Measurements from ENCODE around the gene TMEM30B.

TMEM30B gene

GRCh38 chr14:61257469-61258057 lies 23.6 kb downstream of the TMEM30B start (continued):
- TF ChIP-seq TCF7L2 (IDR thresholded peaks at IDR 0.05; ENCODE audit: borderline replicate concordance, low read depth, low read length) (no peak), ZFHX2 (tag by site-specific recombination; conservative IDR thresholded peaks at IDR 0.05) (peak; percentile 47), ZBTB17 (tag by site-specific recombination; IDR thresholded peaks at IDR 0.05) (peak; percentile 88), ZNF157 (tag by site-specific recombination; IDR thresholded peaks at IDR 0.05) (no peak), SP7 (tag by site-specific recombination; IDR thresholded peaks at IDR 0.05) (peak; percentile 66), ZNF629 (tag by site-specific recombination; IDR thresholded peaks at IDR 0.05) (0 out of 2 replicates have a peak, but pooled peaks have one; percentile 23), ZNF24 (tag by site-specific recombination; IDR thresholded peaks at IDR 0.05) (0 out of 2 replicates have a peak, but pooled peaks have one; percentile 53), ZNF2 (tag by site-specific recombination; IDR thresholded peaks at IDR 0.05) (no peak)

- no peaks in the 10 kb centered on the region for H3K36me3 ChIP-seq (ENCODE audit: control insufficient read depth in 2 of 2, insufficient read depth in 1 of 2, low read length in 2 of 2)
- ChIA-PET POLR2A (no interaction called here), CTCF (interaction anchor here (1.0 to 1.1 kb wide), 2 partner anchors 29 to 632 kb away, joined by 3 read pairs; no protein-coding TSS in a partner anchor)
- H3K4me1 ChIP-seq (ENCODE audit: control insufficient read depth, insufficient read depth, low read length) = peaks cover 23% of the 10 kb centered on the region
- TF ChIP-seq SALL2 (tag by site-specific recombination; IDR thresholded peaks at IDR 0.05; ENCODE audit: borderline replicate concordance) (no peak), SETDB1 (IDR thresholded peaks at IDR 0.05; ENCODE audit: insufficient read length, low read length) (no peak), ZNF148 (tag by site-specific recombination; IDR thresholded peaks at IDR 0.05; ENCODE audit: borderline replicate concordance) (no peak), KLF17 (tag by site-specific recombination; IDR thresholded peaks at IDR 0.05) (no peak), SP3 (tag by site-specific recombination; IDR thresholded peaks at IDR 0.05) (no peak), KLF1 (tag by site-specific recombination; IDR thresholded peaks at IDR 0.05) (no peak), ZNF140 (tag by site-specific recombination; IDR thresholded peaks at IDR 0.05) (no peak), ZNF76 (tag by site-specific recombination; IDR thresholded peaks at IDR 0.05; ENCODE audit: borderline replicate concordance, low read depth) (no peak), RBAK (tag by site-specific recombination; IDR thresholded peaks at IDR 0.05) (no peak), ZNF670 (tag by site-specific recombination; IDR thresholded peaks at IDR 0.05; ENCODE audit: low read depth) (no peak), PATZ1 (tag by site-specific recombination; IDR thresholded peaks at IDR 0.05) (no peak), ZNF600 (tag by site-specific recombination; IDR thresholded peaks at IDR 0.05) (no peak), KLF9 (tag by site-specific recombination; IDR thresholded peaks at IDR 0.05; ENCODE audit: low read depth) (no peak), ZNF777 (tag by site-specific recombination; IDR thresholded peaks at IDR 0.05; ENCODE audit: borderline replicate concordance) (no peak), HOXD13 (CRISPR knock-in tag; IDR thresholded peaks at IDR 0.05; ENCODE audit: borderline replicate concordance) (no peak), ZFP3 (tag by site-specific recombination; IDR thresholded peaks at IDR 0.05; ENCODE audit: low read depth) (no peak), BCL11B (tag by site-specific recombination; IDR thresholded peaks at IDR 0.05; ENCODE audit: low read depth) (no peak), ZNF132 (tag by site-specific recombination; IDR thresholded peaks at IDR 0.05; ENCODE audit: borderline replicate concordance) (no peak), HOXC10 (CRISPR knock-in tag; IDR thresholded peaks at IDR 0.05) (no peak), ZNF341 (tag by site-specific recombination; IDR thresholded peaks at IDR 0.05; ENCODE audit: low read depth) (no peak)
- H3K9me3 ChIP-seq (ENCODE audit: control insufficient read depth, insufficient read depth, low read depth, low read length) = no peaks in the 10 kb centered on the region
- H3K4me3 ChIP-seq (ENCODE audit: low read depth, low read length) = no peak overlapping the region
- no peak overlapping the region for H3K27ac ChIP-seq (ENCODE audit: extremely low read depth, low read depth, low read length)
Observed at GRCh38 chr14:61256826-61257468, 24.2 kb downstream of the TMEM30B start.
